H9 (cell line): ENCODE data around the gene TMEM147. TPM values are rescaled to one million over a fixed set of nuclear protein-coding genes. Genes with fewer than 3 reads are reported as not detected.
A peak's percentile ranks its signal among the peaks of the same experiment; 100 is the strongest.

Experiments
- DNase-seq: peaks from one replicate; pipeline ENCODE4 v3.0.0-alpha.2; 2017
- H2AFZ ChIP-seq: one replicate; pipeline ENCODE4 v1.6.1; 2013; ENCODE audit warnings: mild to moderate bottlenecking, low read length, control low read depth, moderate library complexity
- H2AK5ac ChIP-seq: 2 replicates; pipeline ENCODE4 v1.6.1; 2013; ENCODE audit warnings: low read length, control low read depth, mixed read lengths; ENCODE audit not compliant: insufficient read length
- H2BK120ac ChIP-seq: one replicate; pipeline ENCODE4 v1.6.1; 2013; ENCODE audit warnings: low read depth, mild to moderate bottlenecking, low read length, control low read depth, inconsistent platforms; ENCODE audit not compliant: poor library complexity, severe bottlenecking
- H2BK12ac ChIP-seq: 2 replicates; pipeline ENCODE4 v1.6.1; 2013; ENCODE audit warnings: low read length, control low read depth, mixed read lengths, low read depth; ENCODE audit not compliant: insufficient read length
- H2BK15ac ChIP-seq: 2 replicates; pipeline ENCODE4 v1.6.1; 2013; ENCODE audit warnings: low read depth, low read length, control low read depth
- H2BK20ac ChIP-seq: one replicate; pipeline ENCODE4 v1.6.1; 2013; ENCODE audit warnings: low read depth, mild to moderate bottlenecking, low read length, control low read depth, inconsistent platforms; ENCODE audit not compliant: poor library complexity, severe bottlenecking
- H2BK5ac ChIP-seq: 2 replicates; pipeline ENCODE4 v1.6.1; 2013; ENCODE audit warnings: low read length, control low read depth, mixed read lengths; ENCODE audit not compliant: insufficient read length
- H3K14ac ChIP-seq: 2 replicates; pipeline ENCODE4 v1.6.1; 2013; ENCODE audit warnings: low read length, control low read depth; ENCODE audit not compliant: insufficient read depth
- H3K18ac ChIP-seq: 2 replicates; pipeline ENCODE4 v1.6.1; 2013; ENCODE audit warnings: low read depth, mild to moderate bottlenecking, mixed read lengths, low read length, control low read depth; ENCODE audit not compliant: insufficient read length
- H3K23ac ChIP-seq: 2 replicates; pipeline ENCODE4 v1.6.1; 2013; ENCODE audit warnings: low read length, control low read depth, mixed read lengths, low read depth; ENCODE audit not compliant: insufficient read length
- H3K23me2 ChIP-seq: 2 replicates; pipeline ENCODE4 v1.6.1; 2013; ENCODE audit warnings: low read depth, mild to moderate bottlenecking, mixed read lengths, low read length, control low read depth; ENCODE audit not compliant: insufficient read length, poor library complexity, severe bottlenecking
- H3K27ac ChIP-seq: 2 replicates; pipeline ENCODE4 v1.5.1; 2013; ENCODE audit warnings: low read length, control low read depth, mixed read lengths, low read depth; ENCODE audit not compliant: insufficient read length
- H3K27me3 ChIP-seq: 2 replicates; pipeline ENCODE4 v1.6.1; 2013; ENCODE audit warnings: low read length, control low read depth, inconsistent platforms; ENCODE audit not compliant: insufficient read depth
- H3K4ac ChIP-seq: 2 replicates; pipeline ENCODE4 v1.6.1; 2013; ENCODE audit warnings: low read depth, mild to moderate bottlenecking, control low read depth, inconsistent platforms, low read length, moderate library complexity
- H3K4me1 ChIP-seq: 2 replicates; pipeline ENCODE4 v1.6.1; 2013; ENCODE audit warnings: low read length, control low read depth, inconsistent platforms; ENCODE audit not compliant: insufficient read depth
- H3K4me2 ChIP-seq: 2 replicates; pipeline ENCODE4 v1.6.1; 2013; ENCODE audit warnings: low read length, control low read depth, mixed read lengths; ENCODE audit not compliant: insufficient read length, insufficient read depth
- H3K56ac ChIP-seq: 2 replicates; pipeline ENCODE4 v1.6.1; 2013; ENCODE audit warnings: low read depth, mild to moderate bottlenecking, mixed read lengths, low read length, control low read depth; ENCODE audit not compliant: insufficient read length
- H3K79me1 ChIP-seq: 2 replicates; pipeline ENCODE4 v1.6.1; 2013; ENCODE audit warnings: low read depth, mild to moderate bottlenecking, moderate library complexity, low read length, control low read depth, inconsistent platforms; ENCODE audit not compliant: insufficient read depth, poor library complexity, severe bottlenecking
- H3K79me2 ChIP-seq: 2 replicates; pipeline ENCODE4 v1.6.1; 2013; ENCODE audit warnings: low read length, control low read depth, inconsistent platforms; ENCODE audit not compliant: insufficient read depth
- H3K9ac ChIP-seq: 2 replicates; pipeline ENCODE4 v1.6.1; 2013; ENCODE audit warnings: low read length, control low read depth, mixed read lengths; ENCODE audit not compliant: insufficient read length; ENCODE audit errors: extremely low read depth
- H3K9me3 ChIP-seq: one replicate; pipeline ENCODE4 v1.6.1; 2013; ENCODE audit warnings: low read depth, low read length, inconsistent platforms; ENCODE audit not compliant: control insufficient read depth
- H3T11ph ChIP-seq: one replicate; pipeline ENCODE4 v1.6.1; 2013; ENCODE audit warnings: mild to moderate bottlenecking, low read length, control low read depth, inconsistent platforms
- H4K20me1 ChIP-seq: one replicate; pipeline ENCODE4 v1.6.1; 2013; ENCODE audit not compliant: control insufficient read depth, insufficient read length, insufficient read depth
- H4K5ac ChIP-seq: 2 replicates; pipeline ENCODE4 v1.6.1; 2013; ENCODE audit warnings: low read depth, mild to moderate bottlenecking, mixed read lengths, low read length, control low read depth; ENCODE audit not compliant: insufficient read length
- H4K8ac ChIP-seq: replicated peaks from 2 replicates; pipeline ENCODE4 v1.6.1; 2013; ENCODE audit warnings: low read length, control low read depth, mixed read lengths, low read depth; ENCODE audit not compliant: insufficient read length
- H4K91ac ChIP-seq: 2 replicates; pipeline ENCODE4 v1.6.1; 2013; ENCODE audit warnings: low read depth, mild to moderate bottlenecking, moderate library complexity, mixed read lengths, low read length, control low read depth; ENCODE audit not compliant: insufficient read length
- H3K27ac Mint-ChIP-seq, 3 experiments: 2 replicates in 2 of 3; 3 replicates in 1 of 3; pipeline ENCODE4 v1.8.0; 2020 to 2021; ENCODE audit warnings: mixed read lengths in 3 of 3, mild to moderate bottlenecking in 1 of 3, moderate library complexity in 1 of 3
- H3K27me3 Mint-ChIP-seq: 2 replicates; pipeline ENCODE4 v1.8.0; 2021; ENCODE audit warnings: low read depth, mild to moderate bottlenecking, moderate library complexity, mixed read lengths
- H3K36me3 Mint-ChIP-seq, 3 experiments: 2 replicates in 2 of 3; 3 replicates in 1 of 3; pipeline ENCODE4 v1.8.0; 2020 to 2021; ENCODE audit warnings: low read depth in 3 of 3, mixed read lengths in 3 of 3; ENCODE audit not compliant: insufficient read depth in 1 of 3
- H3K4me1 Mint-ChIP-seq, 2 experiments: 2 replicates each; pipeline ENCODE4 v1.8.0; 2020; ENCODE audit warnings: mixed read lengths in 2 of 2
- H3K4me3 Mint-ChIP-seq, 2 experiments: 2 replicates in 1 of 2; 3 replicates in 1 of 2; pipeline ENCODE4 v1.8.0; 2020 to 2021; ENCODE audit warnings: mild to moderate bottlenecking in 2 of 2, mixed read lengths in 2 of 2, moderate library complexity in 1 of 2
- H3K9me3 Mint-ChIP-seq, 2 experiments: 2 replicates in 1 of 2; 3 replicates in 1 of 2; pipeline ENCODE4 v1.8.0; 2020; ENCODE audit warnings: mild to moderate bottlenecking in 2 of 2, mixed read lengths in 2 of 2, moderate library complexity in 1 of 2
- WGBS: extraction: QIAGEN DNeasy Blood & Tissue Kit; methylation state at CpG from one replicate; pipeline ENCODE4 v1.1.7; 2013; ENCODE audit warnings: missing lambda C conversion rate, low lambda C conversion rate, mixed read lengths; ENCODE audit not compliant: insufficient read length; ENCODE audit errors: extremely low coverage; 5-methylcytosine and 5-hydroxymethylcytosine counted together
- total RNA-seq: library from RNA; stranded (reverse); gene quantifications from 2 replicates; pipeline ENCODE4 v1.2.1, GENCODE V29; 2021
- TF ChIP-seq, protein P1 (sequence below): fragments of 200-600 bp; sonication (generic); conservative IDR thresholded peaks from 3 replicates; pipeline ENCODE4 v1.8.0; 2021; ENCODE audit warnings: antibody characterized with exemption, mild to moderate bottlenecking

Gene TMEM147
- total RNA-seq, 1 experiment from 2014 or later = 125 TPM

GRCh38 chr19:35514282-35514809, 31.1 kb upstream of the TMEM147 start:
- Histone ChIP-seq H3K18ac (no peak overlapping the region), H2BK15ac (no peak overlapping the region), H4K91ac (no peak overlapping the region), H3K23ac (no peak overlapping the region), H4K8ac (no peak overlapping the region), H3K4me1 (no peaks in the 10 kb centered on the region), H3K79me2 (no peaks in the 10 kb centered on the region; the same call in 1 of the 2 replicates), H3K79me1 (no peaks in the 10 kb centered on the region), H3K14ac (no peak overlapping the region; the same call in 1 of the 2 replicates), H2BK20ac (no peak overlapping the region), H3K4me2 (peak overlapping the region; percentile 43), H3K9me3 (no peaks in the 10 kb centered on the region), H3K4ac (no peak overlapping the region), H2AFZ (no peak overlapping the region), H4K5ac (no peak overlapping the region), H3T11ph (no peak overlapping the region), H3K9ac (no peak overlapping the region), H3K23me2 (peaks cover 10% of the 10 kb centered on the region), H3K56ac (no peak overlapping the region), H2AK5ac (no peak overlapping the region), H4K20me1 (no peaks in the 10 kb centered on the region), H2BK5ac (no peak overlapping the region), H2BK12ac (no peak overlapping the region), H2BK120ac (no peak overlapping the region), H3K27ac (no peak overlapping the region), H3K27me3 (no peaks in the 10 kb centered on the region; the same call in none of the 2 replicates)
- peak; percentile 61 for DNase-seq
- H3K4me3 Mint-ChIP-seq = peak overlapping the region in 1 of 2 experiments; percentile 47; a peak in 2 of 5 replicates
- peaks cover 15 to 31% of the 10 kb centered on the region in 2 experiments for H3K4me1 Mint-ChIP-seq
- WGBS = no CpG with 5 or more reads among the region's 20 CpGs
- H3K36me3 Mint-ChIP-seq = no peaks in the 10 kb centered on the region; a peak in 2 of 7 replicates
- no peak overlapping the region; a peak in 1 of 7 replicates for H3K27ac Mint-ChIP-seq
- TF ChIP-seq, protein P1, sequence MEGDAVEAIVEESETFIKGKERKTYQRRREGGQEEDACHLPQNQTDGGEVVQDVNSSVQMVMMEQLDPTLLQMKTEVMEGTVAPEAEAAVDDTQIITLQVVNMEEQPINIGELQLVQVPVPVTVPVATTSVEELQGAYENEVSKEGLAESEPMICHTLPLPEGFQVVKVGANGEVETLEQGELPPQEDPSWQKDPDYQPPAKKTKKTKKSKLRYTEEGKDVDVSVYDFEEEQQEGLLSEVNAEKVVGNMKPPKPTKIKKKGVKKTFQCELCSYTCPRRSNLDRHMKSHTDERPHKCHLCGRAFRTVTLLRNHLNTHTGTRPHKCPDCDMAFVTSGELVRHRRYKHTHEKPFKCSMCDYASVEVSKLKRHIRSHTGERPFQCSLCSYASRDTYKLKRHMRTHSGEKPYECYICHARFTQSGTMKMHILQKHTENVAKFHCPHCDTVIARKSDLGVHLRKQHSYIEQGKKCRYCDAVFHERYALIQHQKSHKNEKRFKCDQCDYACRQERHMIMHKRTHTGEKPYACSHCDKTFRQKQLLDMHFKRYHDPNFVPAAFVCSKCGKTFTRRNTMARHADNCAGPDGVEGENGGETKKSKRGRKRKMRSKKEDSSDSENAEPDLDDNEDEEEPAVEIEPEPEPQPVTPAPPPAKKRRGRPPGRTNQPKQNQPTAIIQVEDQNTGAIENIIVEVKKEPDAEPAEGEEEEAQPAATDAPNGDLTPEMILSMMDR = 0 out of 3 replicates have a peak, but pooled peaks have one; percentile 16
- no peaks in the 10 kb centered on the region; a peak in 1 of 5 replicates for H3K9me3 Mint-ChIP-seq
- H3K27me3 Mint-ChIP-seq = peaks cover 35% of the 10 kb centered on the region
